ENCODE results near the gene KCTD10. TPM values are rescaled to one million over a fixed set of nuclear protein-coding genes. Genes with fewer than 3 reads are reported as not detected.

The KCTD10 gene
- total RNA-seq, 1 experiment from 2014 or later: 71.3 TPM

- DNase-seq: peak; percentile 70
- no peak overlapping the region for H2BK20ac ChIP-seq (ENCODE audit: low read depth, low read length, poor library complexity, severe bottlenecking)
- H3K79me1 ChIP-seq (ENCODE audit: insufficient read depth, low read depth, low read length, poor library complexity, severe bottlenecking): peaks cover 6% of the 10 kb centered on the region
- no peak overlapping the region for H2BK5ac ChIP-seq (ENCODE audit: insufficient read length, low read length)
- TF ChIP-seq, protein P1, sequence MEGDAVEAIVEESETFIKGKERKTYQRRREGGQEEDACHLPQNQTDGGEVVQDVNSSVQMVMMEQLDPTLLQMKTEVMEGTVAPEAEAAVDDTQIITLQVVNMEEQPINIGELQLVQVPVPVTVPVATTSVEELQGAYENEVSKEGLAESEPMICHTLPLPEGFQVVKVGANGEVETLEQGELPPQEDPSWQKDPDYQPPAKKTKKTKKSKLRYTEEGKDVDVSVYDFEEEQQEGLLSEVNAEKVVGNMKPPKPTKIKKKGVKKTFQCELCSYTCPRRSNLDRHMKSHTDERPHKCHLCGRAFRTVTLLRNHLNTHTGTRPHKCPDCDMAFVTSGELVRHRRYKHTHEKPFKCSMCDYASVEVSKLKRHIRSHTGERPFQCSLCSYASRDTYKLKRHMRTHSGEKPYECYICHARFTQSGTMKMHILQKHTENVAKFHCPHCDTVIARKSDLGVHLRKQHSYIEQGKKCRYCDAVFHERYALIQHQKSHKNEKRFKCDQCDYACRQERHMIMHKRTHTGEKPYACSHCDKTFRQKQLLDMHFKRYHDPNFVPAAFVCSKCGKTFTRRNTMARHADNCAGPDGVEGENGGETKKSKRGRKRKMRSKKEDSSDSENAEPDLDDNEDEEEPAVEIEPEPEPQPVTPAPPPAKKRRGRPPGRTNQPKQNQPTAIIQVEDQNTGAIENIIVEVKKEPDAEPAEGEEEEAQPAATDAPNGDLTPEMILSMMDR (conservative IDR thresholded peaks at IDR 0.05): no peak
- peaks cover 2% of the 10 kb centered on the region for H4K20me1 ChIP-seq (ENCODE audit: control insufficient read depth, insufficient read depth, insufficient read length)
- H3K27ac ChIP-seq (ENCODE audit: insufficient read length, low read depth, low read length): peak overlapping the region; percentile 21
- H2BK12ac ChIP-seq (ENCODE audit: insufficient read length, low read depth, low read length): no peak overlapping the region
- H3K79me2 ChIP-seq (ENCODE audit: insufficient read depth, low read length): peaks cover 21% of the 10 kb centered on the region; the same call in 1 of the 2 replicates
- no peak overlapping the region for H4K91ac ChIP-seq (ENCODE audit: insufficient read length, low read depth, low read length)
- no peaks in the 10 kb centered on the region for H3K9me3 ChIP-seq (ENCODE audit: control insufficient read depth, low read depth, low read length)
- no peak overlapping the region for H2AFZ ChIP-seq (ENCODE audit: low read length)
- no peak overlapping the region for H4K5ac ChIP-seq (ENCODE audit: insufficient read length, low read depth, low read length)
- peaks cover 38% of the 10 kb centered on the region for H3K4me1 ChIP-seq (ENCODE audit: insufficient read depth, low read length)
- no peak overlapping the region for H4K8ac ChIP-seq (replicated peaks; ENCODE audit: insufficient read length, low read depth, low read length)
- no peak overlapping the region for H3T11ph ChIP-seq (ENCODE audit: low read length)
- H2BK15ac ChIP-seq (ENCODE audit: low read depth, low read length): no peak overlapping the region
- no peak overlapping the region for H2BK120ac ChIP-seq (ENCODE audit: low read depth, low read length, poor library complexity, severe bottlenecking)
- Mint-ChIP-seq H3K9me3 (no peaks in the 10 kb centered on the region; a peak in 2 of 5 replicates), H3K4me3 (peak overlapping the region; percentile 5 to 51; a peak in 4 of 5 replicates), H3K36me3 (ENCODE audit: insufficient read depth in 1 of 3, low read depth in 3 of 3) (peaks cover 4 to 41% (median 24%) of the 10 kb centered on the region in 3 experiments; a peak in 6 of 7 replicates), H3K4me1 (peaks cover 77 to 87% of the 10 kb centered on the region in 2 experiments), H3K27ac (peak overlapping the region; percentile 68 to 96 (median 82)), H3K27me3 (ENCODE audit: low read depth) (no peaks in the 10 kb centered on the region)
- no peak overlapping the region for H2AK5ac ChIP-seq (ENCODE audit: insufficient read length, low read length)
- no peaks in the 10 kb centered on the region for H3K23me2 ChIP-seq (ENCODE audit: insufficient read length, low read depth, low read length, poor library complexity, severe bottlenecking)
- H3K23ac ChIP-seq (ENCODE audit: insufficient read length, low read depth, low read length): no peak overlapping the region
- H3K27me3 ChIP-seq (ENCODE audit: insufficient read depth, low read length): no peaks in the 10 kb centered on the region
- WGBS (ENCODE audit: extremely low coverage, insufficient read length, low lambda C conversion rate): no CpG with 5 or more reads among the region's 14 CpGs
- H3K14ac ChIP-seq (ENCODE audit: insufficient read depth, low read length): peak overlapping the region; percentile 10
- H3K18ac ChIP-seq (ENCODE audit: insufficient read length, low read depth, low read length): no peak overlapping the region
- H3K56ac ChIP-seq (ENCODE audit: insufficient read length, low read depth, low read length): no peak overlapping the region
- H3K9ac ChIP-seq (ENCODE audit: extremely low read depth, insufficient read length, low read length): peak overlapping the region; percentile 16
- peak overlapping the region; percentile 35 for H3K4me2 ChIP-seq (ENCODE audit: insufficient read depth, insufficient read length, low read length)
- H3K4ac ChIP-seq (ENCODE audit: low read depth, low read length): no peak overlapping the region
Observed at GRCh38 chr12:109462868-109463692, 14.0 kb downstream of the KCTD10 start.
